Measurements from ENCODE around the gene RHEBL1.

Gene RHEBL1

GRCh38 chr12:49049566-49050224 is 20.1 kb downstream of the RHEBL1 start:
- POLR2A ChIA-PET: interaction anchor here (2.1 to 2.9 kb wide), 2 partner anchors 8 to 12 kb away, joined by 7 to 8 read pairs; no protein-coding TSS in a partner anchor
- Histone ChIP-seq H3K4me3 (ENCODE audit: low read depth, low read length) (no peak overlapping the region), H3K9me3 (ENCODE audit: control insufficient read depth, insufficient read depth, low read depth, low read length) (no peaks in the 10 kb centered on the region), H3K36me3 (ENCODE audit: control insufficient read depth in 2 of 2, insufficient read depth in 1 of 2, low read length in 2 of 2) (peaks cover 52 to 99% of the 10 kb centered on the region in 2 experiments), H3K4me1 (ENCODE audit: control insufficient read depth, insufficient read depth, low read length) (no peaks in the 10 kb centered on the region), H3K27ac (ENCODE audit: extremely low read depth, low read depth, low read length) (no peak overlapping the region)
- TF ChIP-seq ZFP41 (tag by site-specific recombination; IDR thresholded peaks at IDR 0.05; ENCODE audit: borderline replicate concordance) (no peak), ZIC2 (tag by site-specific recombination; IDR thresholded peaks at IDR 0.05) (peak; percentile 36; the same call in 1 of the 2 replicates)
- CTCF ChIA-PET: no interaction called here

- no peak for TF ChIP-seq ZNF16 (tag by site-specific recombination; IDR thresholded peaks at IDR 0.05; ENCODE audit: low read depth)
- TF ChIP-seq ZNF449 (tag by site-specific recombination; IDR thresholded peaks at IDR 0.05): no peak
- TF ChIP-seq ZNF221 (tag by site-specific recombination; IDR thresholded peaks at IDR 0.05; ENCODE audit: borderline replicate concordance): no peak
- no peak for TF ChIP-seq ZNF184 (tag by site-specific recombination; IDR thresholded peaks at IDR 0.05)
- no peak for TF ChIP-seq ZNF133 (tag by site-specific recombination; IDR thresholded peaks at IDR 0.05)
- Histone ChIP-seq H3K4me3 (ENCODE audit: low read depth, low read length) (no peak overlapping the region), H3K27ac (ENCODE audit: extremely low read depth, low read depth, low read length) (no peak overlapping the region), H3K36me3 (ENCODE audit: control insufficient read depth in 2 of 2, insufficient read depth in 1 of 2, low read length in 2 of 2) (peaks cover 52 to 99% of the 10 kb centered on the region in 2 experiments), H3K4me1 (ENCODE audit: control insufficient read depth, insufficient read depth, low read length) (no peaks in the 10 kb centered on the region), H3K9me3 (ENCODE audit: control insufficient read depth, insufficient read depth, low read depth, low read length) (no peaks in the 10 kb centered on the region)
- POLR2A ChIA-PET: interaction anchor here (2.1 to 2.9 kb wide), 2 partner anchors 9 to 12 kb away, joined by 7 to 8 read pairs; no protein-coding TSS in a partner anchor
- CTCF ChIA-PET: interaction anchor here (1.5 kb wide), 1 partner anchor 39 kb away, joined by 3 read pairs; no protein-coding TSS in a partner anchor
Measured at GRCh38 chr12:49048953-49049352, 20.8 kb downstream of the RHEBL1 start.

- 0 out of 2 replicates have a peak, but pooled peaks have one; percentile 14 for TF ChIP-seq GLIS1 (tag by site-specific recombination; IDR thresholded peaks at IDR 0.05)
- no peak for TF ChIP-seq HIC1 (tag by site-specific recombination; IDR thresholded peaks at IDR 0.05)
- TF ChIP-seq HOXD13 (CRISPR knock-in tag; IDR thresholded peaks at IDR 0.05; ENCODE audit: borderline replicate concordance): no peak
- TF ChIP-seq ZNF785 (tag by site-specific recombination; IDR thresholded peaks at IDR 0.05): no peak
- no peak for TF ChIP-seq ZNF621 (tag by site-specific recombination; IDR thresholded peaks at IDR 0.05)
- TF ChIP-seq ZBTB26 (tag by site-specific recombination; optimal IDR thresholded peaks at IDR 0.05): no peak
- ChIA-PET CTCF (interaction anchor here (0.6 to 1.3 kb wide), 9 partner anchors 9 to 459 kb away, joined by 3 to 5 read pairs (median 3); no protein-coding TSS in a partner anchor), POLR2A (interaction anchor here (0.5 to 1.0 kb wide), 5 partner anchors 12 to 863 kb away, joined by 3 to 8 read pairs (median 3); no protein-coding TSS in a partner anchor)
- Histone ChIP-seq H3K4me1 (ENCODE audit: control insufficient read depth, insufficient read depth, low read length) (no peaks in the 10 kb centered on the region), H3K36me3 (ENCODE audit: control insufficient read depth in 2 of 2, insufficient read depth in 1 of 2, low read length in 2 of 2) (peaks cover 39 to 99% of the 10 kb centered on the region in 2 experiments), H3K4me3 (ENCODE audit: low read depth, low read length) (no peak overlapping the region), H3K27ac (ENCODE audit: extremely low read depth, low read depth, low read length) (no peak overlapping the region), H3K9me3 (ENCODE audit: control insufficient read depth, insufficient read depth, low read depth, low read length) (no peaks in the 10 kb centered on the region)
Measured at GRCh38 chr12:49046129-49046895, 23.5 kb downstream of the RHEBL1 start.
